ENCODE measurements around the gene MAK. TPM values are rescaled to one million over a fixed set of nuclear protein-coding genes. Genes with fewer than 3 reads are reported as not detected.
"Not testable (repeated sequence)": the region's sequence is repeated elsewhere in the genome, so short reads cannot be mapped to it uniquely, and the experiment has no call there.

Gene MAK
- total RNA-seq, 1 donor from 2014 or later, result 0.10 TPM

- DNase-seq (ENCODE audit: low read depth), result no peak
Measured at GRCh38 chr6:10779076-10779475, 59.3 kb downstream of the MAK start.

DNA sequence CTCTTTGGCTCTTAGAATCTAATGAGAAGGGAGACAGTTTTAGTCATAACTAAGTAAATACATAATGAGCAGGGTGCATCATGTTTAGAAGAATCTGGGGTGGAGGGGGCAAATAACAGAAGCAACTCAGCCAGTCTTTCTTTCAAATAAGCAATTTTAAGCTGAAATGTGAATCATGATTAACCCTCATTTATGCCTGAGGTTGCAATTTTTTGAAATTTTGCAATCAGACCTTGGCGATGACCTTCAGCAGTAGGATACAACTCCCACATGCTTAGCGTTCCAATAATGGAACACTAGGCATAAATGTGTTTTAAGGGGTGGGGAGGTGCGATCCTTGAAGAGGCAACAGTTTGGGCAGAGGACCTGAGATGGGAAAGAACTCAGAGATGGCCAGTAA, 60.1 kb downstream of the MAK start:
- no peak for DNase-seq (ENCODE audit: low read depth)

DNA sequence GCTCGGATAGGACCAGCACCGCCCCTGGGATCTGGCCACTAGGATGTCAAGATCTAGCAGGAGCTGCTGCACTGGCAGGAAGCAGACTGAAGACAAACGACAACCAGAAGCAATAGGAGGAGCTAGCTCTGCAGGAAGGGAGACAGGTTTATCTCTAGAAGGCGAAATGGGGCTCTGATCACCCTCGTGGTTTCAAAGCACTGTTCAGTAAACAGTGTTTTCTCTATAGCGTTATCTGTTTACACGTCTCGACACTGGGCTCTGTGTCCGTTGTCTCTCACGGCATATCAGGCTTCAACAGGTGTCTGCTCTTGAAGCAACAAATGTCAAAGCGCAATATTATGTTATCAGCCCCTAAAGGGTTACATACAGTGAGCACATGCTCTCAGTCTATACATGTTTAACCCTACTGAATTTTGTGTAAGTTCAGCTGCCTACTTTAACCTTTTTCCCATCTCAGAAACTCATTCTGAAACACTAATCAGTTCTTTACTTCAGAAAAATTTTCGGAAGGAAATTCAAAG, 66.9 kb downstream of the MAK start:
- DNase-seq (ENCODE audit: low read depth), result no peak

GRCh38 chr6:10769419-10769818, 68.9 kb downstream of the MAK start:
- DNase-seq (ENCODE audit: low read depth), result no peak

DNA sequence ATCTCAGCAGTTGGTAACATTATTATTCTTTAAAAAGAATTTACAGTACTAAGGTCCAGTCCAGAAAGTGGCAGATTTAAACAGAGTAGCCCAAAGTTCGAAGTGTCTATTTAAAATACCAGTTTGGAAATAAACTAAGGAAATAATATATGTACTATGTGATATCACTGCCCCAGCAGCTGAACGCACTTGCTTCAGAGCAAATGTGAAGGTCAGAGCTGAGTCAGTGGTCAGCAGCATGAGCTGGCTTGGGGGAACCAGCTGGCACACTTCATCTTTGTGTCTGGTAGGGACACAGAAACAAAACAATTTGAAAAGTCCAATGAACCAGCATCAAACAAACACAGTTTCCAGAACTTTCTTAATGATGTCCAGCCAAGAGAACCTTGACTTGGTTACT, 75.3 kb downstream of the MAK start:
- peak; percentile 11 for DNase-seq (ENCODE audit: low read depth)

GRCh38 chr6:10759884-10760329, 78.4 kb downstream of the MAK start:
- DNase-seq (ENCODE audit: low read depth), result peak; percentile 93

GRCh38 chr6:10759312-10759839, 79.0 kb downstream of the MAK start:
- peak; percentile 95 for DNase-seq (ENCODE audit: low read depth)

- DNase-seq (ENCODE audit: low read depth), result no peak
Measured at GRCh38 chr6:10756085-10756484, 82.3 kb downstream of the MAK start.

DNA sequence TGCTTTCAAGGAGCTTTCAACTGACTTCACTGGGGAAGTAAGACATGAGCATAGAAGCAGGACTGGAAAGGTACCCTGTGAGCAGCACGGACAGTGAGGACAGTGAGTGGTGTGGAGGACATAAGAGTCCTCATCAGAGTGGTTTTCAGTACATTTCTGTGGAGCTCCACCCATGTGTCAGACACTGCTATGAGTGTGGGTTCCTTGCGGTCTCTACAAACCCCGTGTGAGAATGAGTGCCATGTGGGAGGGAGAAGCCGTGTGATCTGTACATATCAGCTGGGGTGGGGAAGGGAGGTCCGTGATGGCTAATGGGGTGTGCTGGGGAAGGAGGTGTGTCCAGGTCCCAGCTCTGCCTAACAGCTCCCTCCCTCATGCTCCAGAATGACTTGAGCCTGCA, 86.6 kb downstream of the MAK start:
- DNase-seq (ENCODE audit: low read depth), result not testable (repeated sequence)

DNA sequence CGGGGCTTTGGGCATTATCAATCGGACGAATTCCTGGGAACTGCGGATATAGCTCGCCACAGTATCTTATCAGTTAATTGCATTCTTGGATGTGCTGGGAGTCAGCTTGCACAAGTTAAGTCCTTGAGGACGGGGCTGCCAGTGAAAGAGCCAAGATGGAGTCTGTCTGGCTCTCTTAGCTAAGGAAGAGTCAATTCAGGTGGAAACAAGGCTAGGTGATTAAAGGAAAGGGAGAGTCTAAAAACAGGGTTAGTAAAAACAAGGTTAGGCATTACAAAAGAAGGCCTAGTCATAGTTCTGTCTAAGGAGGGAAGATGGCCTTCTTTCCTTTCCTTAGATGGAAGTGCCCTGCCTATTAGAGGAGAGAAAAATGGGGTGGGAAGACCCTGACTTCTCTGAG, 87.8 kb downstream of the MAK start:
- not testable (repeated sequence) for DNase-seq (ENCODE audit: low read depth)

DNA sequence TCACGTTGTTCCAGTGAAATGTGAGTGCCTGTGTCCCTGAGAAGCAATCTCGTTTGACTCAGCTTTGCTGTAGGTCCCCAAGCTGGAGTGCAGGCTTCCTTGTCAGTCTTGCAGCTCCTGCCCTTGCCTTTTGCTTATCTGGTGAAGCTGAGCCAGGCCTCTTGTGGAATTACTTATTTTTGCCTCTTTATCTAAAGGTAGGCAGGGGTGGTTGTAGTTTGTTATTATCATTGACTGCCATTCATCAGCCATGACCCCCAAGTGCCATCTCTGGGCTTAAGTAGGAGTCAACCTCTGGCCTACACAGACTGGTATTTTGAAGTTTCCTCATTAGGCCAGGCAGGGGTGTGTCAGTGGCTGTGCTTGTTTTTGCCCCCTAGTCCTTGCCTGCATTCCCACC, 88.6 kb downstream of the MAK start:
- DNase-seq (ENCODE audit: low read depth), result no peak

DNA sequence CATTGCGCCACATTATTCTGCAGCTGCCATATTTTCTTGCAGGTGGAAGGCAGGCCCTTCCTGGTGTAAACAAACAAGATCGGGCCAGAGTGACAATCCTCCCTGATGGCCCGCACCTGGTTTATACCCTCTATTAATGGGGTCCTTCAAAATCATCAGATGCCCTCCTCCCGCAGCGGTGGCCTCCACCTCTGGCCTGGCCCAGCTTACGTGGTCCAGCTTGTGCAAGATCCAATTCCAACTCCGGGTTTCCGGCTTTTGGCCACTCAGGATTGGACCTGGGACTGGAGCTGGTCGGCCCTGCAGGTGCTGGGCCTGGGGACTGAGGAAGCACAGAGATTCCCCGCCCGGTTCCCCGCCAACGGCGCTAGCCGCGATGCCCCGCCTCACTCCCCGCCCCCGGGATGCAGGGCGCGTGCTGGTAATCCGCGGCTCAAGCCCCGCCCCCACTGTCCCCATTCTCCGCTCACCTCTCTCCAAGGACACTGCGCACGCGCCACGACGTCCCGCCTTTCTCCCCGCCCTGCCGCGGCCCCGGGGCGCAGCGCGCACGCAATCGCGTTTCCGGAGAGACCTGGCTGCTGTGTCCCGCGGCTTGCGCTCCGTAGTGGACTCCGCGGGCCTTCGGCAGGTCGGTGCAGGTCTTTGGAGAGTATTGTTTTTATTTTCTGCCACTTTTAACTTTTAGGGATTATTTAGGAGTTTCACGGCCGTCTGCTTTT, 90.9 kb downstream of the MAK start, which contains the start of gene TMEM14B:
TSS of gene TMEM14B (plus strand) at position 555 of the 722 bp plus-strand sequence. CDS start 1,441 bp downstream, outside the sequence.
- DNase-seq (ENCODE audit: low read depth), result peak; percentile 91

GRCh38 chr6:10746915-10747250, 91.5 kb downstream of the MAK start:
- DNase-seq (ENCODE audit: low read depth), result no peak

- no peak for DNase-seq (ENCODE audit: low read depth)
Measured at GRCh38 chr6:10745116-10745515, 93.2 kb downstream of the MAK start.

DNA sequence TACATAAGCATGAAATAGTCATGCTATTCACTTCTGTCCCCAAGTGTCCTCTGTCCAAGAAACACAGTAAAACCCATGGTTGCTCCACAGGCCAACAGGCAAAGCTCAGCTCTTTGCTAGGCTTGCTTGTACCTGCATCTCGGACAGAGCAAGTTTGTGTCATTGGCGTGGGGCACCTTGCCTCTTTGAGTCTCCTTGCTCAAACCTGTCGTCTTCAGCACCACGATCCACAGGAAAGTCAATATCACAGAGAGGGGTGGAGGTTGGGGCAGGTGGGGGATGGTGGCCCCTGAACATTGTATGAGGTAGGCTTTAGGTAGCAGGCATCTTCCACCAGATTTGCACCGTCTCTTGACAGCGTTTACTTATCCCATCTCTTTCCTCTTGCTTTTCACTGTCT, 94.8 kb downstream of the MAK start:
- no peak for DNase-seq (ENCODE audit: low read depth)

DNA sequence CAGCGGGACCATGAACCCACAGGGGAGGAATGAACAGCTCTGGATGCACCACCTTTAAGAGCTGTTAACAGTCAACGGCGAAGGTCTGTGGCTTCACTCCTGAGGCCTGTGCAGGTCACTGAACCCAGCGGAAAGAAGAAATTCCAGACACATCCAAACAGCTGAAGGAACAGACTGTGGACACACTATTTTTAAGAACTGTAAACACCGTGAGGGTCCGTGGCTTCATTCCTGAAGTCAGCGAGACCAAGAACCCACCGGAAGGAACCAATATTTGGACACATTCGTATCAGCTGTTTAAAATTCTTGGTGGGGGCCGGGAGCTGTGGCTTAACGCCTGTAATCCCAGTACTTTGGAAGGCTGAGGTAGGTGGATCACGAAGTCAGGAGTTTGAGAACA, 96.1 kb downstream of the MAK start:
- DNase-seq (ENCODE audit: low read depth), result no peak

DNA sequence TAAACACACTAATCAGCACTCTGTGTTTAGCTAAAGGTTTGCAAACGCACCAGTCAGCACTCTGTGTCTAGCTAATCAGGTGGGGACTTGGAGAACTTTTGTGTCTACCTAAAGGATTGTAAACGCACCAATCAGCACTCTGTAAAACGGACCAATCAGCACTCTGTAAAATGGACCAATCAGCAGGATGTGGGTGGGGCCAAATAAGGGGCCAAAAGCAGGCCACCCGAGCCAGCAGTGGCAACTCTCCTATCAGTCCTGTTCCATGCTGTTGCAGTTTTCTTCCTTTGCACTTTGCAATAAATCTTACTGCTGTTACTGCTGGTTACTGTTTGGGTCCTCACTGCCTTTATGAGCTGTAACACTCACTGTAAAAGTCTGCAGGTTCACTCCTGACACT, 96.7 kb downstream of the MAK start:
- not testable (repeated sequence) for DNase-seq (ENCODE audit: low read depth)

DNA sequence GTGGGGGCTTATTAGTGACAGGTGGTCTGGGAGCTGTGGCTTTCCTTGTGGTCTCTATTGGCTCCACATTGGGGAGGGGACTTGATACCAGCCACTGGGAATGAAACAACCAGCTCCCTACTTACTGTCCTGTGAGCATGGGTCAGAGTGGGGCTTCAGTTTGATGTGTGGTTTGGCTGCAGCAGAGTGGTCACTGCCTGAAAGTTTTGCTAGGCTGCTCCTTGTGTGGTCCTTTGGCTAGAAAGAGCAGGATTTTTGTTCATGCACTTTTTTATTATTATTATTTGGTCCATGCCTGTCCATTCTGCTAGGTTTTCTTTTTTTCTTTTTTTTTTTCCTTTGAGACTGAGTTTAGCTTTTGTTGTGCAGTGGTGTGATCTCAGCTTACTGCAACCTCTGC, 98.3 kb downstream of the MAK start:
- DNase-seq (ENCODE audit: low read depth), result no peak

GRCh38 chr6:10736731-10737130, 101.6 kb downstream of the MAK start:
- DNase-seq (ENCODE audit: low read depth), result no peak

- DNase-seq (ENCODE audit: low read depth), result no peak
Measured at GRCh38 chr6:10733863-10734262, 104.5 kb downstream of the MAK start.

DNA sequence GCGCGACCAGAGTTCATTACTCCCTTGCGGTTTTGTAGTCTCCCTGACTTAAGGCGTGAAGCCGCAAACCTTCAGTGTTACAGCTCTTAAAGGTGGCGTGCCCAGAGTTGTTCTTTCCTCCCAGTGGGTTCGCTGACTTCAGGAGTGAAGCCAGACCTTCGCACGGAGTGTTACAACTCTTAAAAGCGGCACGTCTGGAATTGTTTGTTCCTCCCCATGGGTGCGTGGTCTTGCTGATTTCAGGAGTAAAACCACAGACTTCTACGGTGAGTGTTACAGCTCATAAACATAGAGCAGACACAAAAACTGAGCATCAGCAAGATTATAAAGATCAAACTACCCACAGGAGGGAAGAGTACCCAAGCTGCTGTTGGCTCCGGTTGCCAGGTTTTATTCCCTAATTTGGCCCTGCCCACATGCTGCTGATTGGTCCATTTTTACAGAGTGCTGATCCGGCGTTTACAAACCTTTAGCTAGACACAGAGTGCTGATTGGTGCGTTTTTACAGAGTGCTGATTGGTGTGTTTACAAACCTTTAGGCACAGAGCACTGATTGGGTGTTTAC, 105.1 kb downstream of the MAK start:
- DNase-seq (ENCODE audit: low read depth), result peak; percentile 13

DNA sequence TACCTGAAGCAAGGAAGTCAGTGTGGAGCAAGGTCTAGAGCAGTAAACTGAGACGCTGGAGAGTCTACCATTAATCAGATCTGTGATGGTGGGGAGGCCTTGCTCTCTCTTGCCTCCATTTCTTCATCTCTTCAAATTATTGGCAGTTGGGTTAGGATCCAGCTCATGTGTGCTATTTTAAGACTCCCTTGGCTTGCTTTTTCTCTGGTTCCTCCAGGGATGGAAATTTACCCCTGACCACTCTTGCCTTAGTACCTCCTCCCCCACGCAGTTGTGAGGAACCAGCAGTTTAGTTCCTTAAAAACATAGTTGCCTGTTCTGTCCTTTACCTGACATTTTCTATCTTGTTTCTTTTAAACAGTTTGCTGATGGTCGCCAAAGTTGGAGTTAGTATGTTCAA, 108.1 kb downstream of the MAK start:
- DNase-seq (ENCODE audit: low read depth), result no peak

DNA sequence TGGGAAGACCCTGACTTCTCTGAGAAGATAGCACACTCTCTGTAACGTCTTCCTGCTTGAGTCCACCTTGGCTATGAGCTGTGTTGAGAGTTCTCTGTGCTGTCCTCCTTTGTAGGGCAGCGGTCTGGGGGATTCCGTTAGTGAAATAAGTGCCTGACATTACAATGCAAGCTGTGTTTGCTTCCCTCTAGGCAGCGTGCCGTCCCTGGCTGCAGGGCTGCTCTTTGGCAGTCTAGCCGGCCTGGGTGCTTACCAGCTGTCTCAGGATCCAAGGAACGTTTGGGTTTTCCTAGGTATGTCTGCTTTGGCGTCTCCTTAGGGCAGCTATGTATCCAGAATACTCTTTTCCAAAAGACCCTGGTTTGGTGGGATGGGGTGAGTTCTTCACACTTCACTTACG, 112.6 kb downstream of the MAK start:
- DNase-seq (ENCODE audit: low read depth), result no peak

Measured in renal cortical epithelial cell (primary cell).